ENCODE measurements around the gene SLC10A7.
A peak's percentile ranks its signal among the peaks of the same experiment; 100 is the strongest.

Gene SLC10A7

GRCh38 chr4:146271466-146271865, 250.3 kb downstream of the SLC10A7 start:
- no peak overlapping the region for H3K27ac ChIP-seq

GRCh38 chr4:146269228-146269653, 252.5 kb downstream of the SLC10A7 start:
- H3K27ac ChIP-seq, result no peak overlapping the region
- POLR2A ChIA-PET (ENCODE audit: low non-redundant PET), result no interaction called here
- no peak for TF ChIP-seq CTCF (conservative IDR thresholded peaks at IDR 0.05; ENCODE audit: low read depth)
- CTCF ChIA-PET, result no interaction called here
- no peak for DNase-seq (ENCODE audit: low spot score)

More at GRCh38 chr4:146271466-146271865, 250.3 kb downstream of the SLC10A7 start:
- DNase-seq (ENCODE audit: low spot score), result no peak
- POLR2A ChIA-PET (ENCODE audit: low non-redundant PET), result no interaction called here
- TF ChIP-seq CTCF (conservative IDR thresholded peaks at IDR 0.05; ENCODE audit: low read depth), result no peak
- CTCF ChIA-PET, result no interaction called here

DNA sequence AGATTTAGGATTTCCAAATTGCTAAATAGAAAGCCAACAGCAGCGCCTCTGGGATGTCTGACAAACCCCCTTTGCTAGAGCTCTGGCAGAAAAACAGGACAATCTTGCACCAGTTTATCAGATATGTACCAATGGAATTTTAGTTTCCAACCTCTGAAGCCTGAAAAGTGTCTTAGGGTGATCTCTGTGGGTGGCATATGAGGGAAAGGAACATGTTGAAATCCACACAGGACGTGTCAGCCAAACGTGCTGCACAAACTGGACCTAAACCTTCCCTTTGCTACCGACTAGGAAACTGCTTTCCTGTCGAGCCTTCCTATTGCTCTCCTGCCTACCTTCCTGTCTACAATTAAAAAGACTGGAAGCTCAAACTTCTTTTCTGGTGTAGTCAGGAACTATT, 253.9 kb downstream of the SLC10A7 start:
- H3K27ac ChIP-seq, result no peak overlapping the region
- no peak for DNase-seq (ENCODE audit: low spot score)
- ChIA-PET CTCF (no interaction called here), POLR2A (ENCODE audit: low non-redundant PET) (no interaction called here)
- no peak for TF ChIP-seq CTCF (conservative IDR thresholded peaks at IDR 0.05; ENCODE audit: low read depth)

GRCh38 chr4:146265950-146266490, 255.7 kb downstream of the SLC10A7 start:
- CTCF ChIA-PET, result no interaction called here
- POLR2A ChIA-PET (ENCODE audit: low non-redundant PET), result no interaction called here
- TF ChIP-seq CTCF (conservative IDR thresholded peaks at IDR 0.05; ENCODE audit: low read depth), result no peak
- no peak overlapping the region for H3K27ac ChIP-seq
- no peak for DNase-seq (ENCODE audit: low spot score)

DNA sequence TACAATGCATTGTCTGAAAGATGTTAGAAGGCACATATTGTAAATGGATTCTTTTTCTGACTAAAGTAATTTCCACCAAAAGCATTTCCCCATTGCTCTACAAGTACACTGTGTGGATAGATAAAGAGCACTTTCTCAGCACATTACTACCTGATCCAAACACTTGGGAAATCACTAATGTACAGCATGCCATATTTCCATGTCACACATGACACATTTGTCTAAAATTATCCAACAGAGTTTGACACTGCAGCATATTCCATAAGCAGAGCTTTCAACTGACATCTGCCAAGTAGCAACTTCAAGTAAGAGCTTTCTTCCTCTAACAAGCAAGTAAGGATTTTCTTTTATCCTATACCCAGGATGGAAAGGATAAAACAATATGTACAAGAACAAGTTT, 257.9 kb downstream of the SLC10A7 start:
- no peak for TF ChIP-seq CTCF (conservative IDR thresholded peaks at IDR 0.05; ENCODE audit: low read depth)
- DNase-seq (ENCODE audit: low spot score), result no peak
- CTCF ChIA-PET, result no interaction called here
- POLR2A ChIA-PET (ENCODE audit: low non-redundant PET), result no interaction called here
- H3K27ac ChIP-seq, result no peak overlapping the region

DNA sequence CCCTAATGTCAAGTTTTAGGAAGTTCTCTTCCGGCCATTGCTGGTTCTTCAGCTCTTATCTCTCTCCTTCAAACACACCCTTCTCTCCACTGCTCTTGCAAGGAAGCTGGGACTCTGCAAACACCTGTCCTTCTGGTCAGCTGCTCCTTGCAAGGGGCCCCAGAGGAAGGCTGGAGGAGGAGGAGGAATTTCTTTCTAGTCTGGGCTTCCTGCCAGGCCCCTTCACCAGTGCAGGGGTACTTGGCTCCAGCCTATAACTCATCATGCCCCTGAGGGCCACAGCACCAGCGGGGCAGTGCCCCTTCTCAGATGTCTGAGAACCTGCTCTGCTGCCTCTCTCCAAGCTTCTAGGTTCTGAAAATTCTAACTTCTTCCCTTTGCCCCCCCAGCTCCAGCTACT, 260.7 kb downstream of the SLC10A7 start:
- TF ChIP-seq CTCF (conservative IDR thresholded peaks at IDR 0.05; ENCODE audit: low read depth), result no peak
- no peak for DNase-seq (ENCODE audit: low spot score)
- H3K27ac ChIP-seq, result no peak overlapping the region
- POLR2A ChIA-PET (ENCODE audit: low non-redundant PET), result no interaction called here
- CTCF ChIA-PET, result no interaction called here

GRCh38 chr4:146260521-146260920, 261.2 kb downstream of the SLC10A7 start:
- ChIA-PET POLR2A (ENCODE audit: low non-redundant PET) (no interaction called here), CTCF (interaction anchor here (1.0 kb wide), 1 partner anchor 18 kb away, joined by 5 read pairs; no protein-coding TSS in a partner anchor)
- peak; percentile 5 for DNase-seq (ENCODE audit: low spot score)

More at GRCh38 chr4:146260521-146260920, 261.2 kb downstream of the SLC10A7 start:
- H3K27ac ChIP-seq, result no peak overlapping the region
- no peak for TF ChIP-seq CTCF (conservative IDR thresholded peaks at IDR 0.05; ENCODE audit: low read depth)
